Measurements from ENCODE around the gene GSTCD.

- TF ChIP-seq POLR2A (IDR thresholded peaks at IDR 0.05): no peak
- TF ChIP-seq CTCF (IDR thresholded peaks at IDR 0.05): no peak
Observed at GRCh38 chr4:105674011-105674410, 34.6 kb upstream of the GSTCD start.
